Keratinocyte (primary cell): Measurements from ENCODE around the gene ZNF443. TPM values are rescaled to one million over a fixed set of nuclear protein-coding genes. Genes with fewer than 3 reads are reported as not detected.
"Not testable (repeated sequence)": the region's sequence is repeated elsewhere in the genome, so short reads cannot be mapped to it uniquely, and the experiment has no call there.

Experiments
- DNase-seq: peaks from one replicate; pipeline ENCODE4 v3.0.0-alpha.2; 2011; ENCODE audit warnings: low read depth, missing footprints, low spot score
- FAIRE-seq: peaks from 2 replicates; lab custom pipeline; 2011; peaks lifted over from hg19 to GRCh38; lab: Jason Lieb, UNC
- H2AFZ ChIP-seq: 2 replicates; pipeline ENCODE4 v1.6.0; 2012; ENCODE audit warnings: low read length, control low read depth, inconsistent platforms; ENCODE audit not compliant: control insufficient read depth
- H3K27ac ChIP-seq: 2 replicates; pipeline ENCODE4 v1.5.1; 2011; ENCODE audit warnings: low read length; ENCODE audit not compliant: control insufficient read depth, insufficient read depth
- H3K27me3 ChIP-seq: 3 replicates; pipeline ENCODE4 v1.6.0; 2011; ENCODE audit warnings: low read length; ENCODE audit not compliant: control insufficient read depth, insufficient read depth; ENCODE audit errors: extremely low read depth
- H3K36me3 ChIP-seq, 2 experiments: 2 replicates in 1 of 2; 3 replicates in 1 of 2; pipeline ENCODE4 v1.5.1; 2011; ENCODE audit warnings: low read length in 2 of 2, mild to moderate bottlenecking in 1 of 2; ENCODE audit not compliant: control insufficient read depth in 2 of 2, insufficient read depth in 2 of 2; ENCODE audit errors: extremely low read depth in 1 of 2
- H3K4me1 ChIP-seq: 3 replicates; pipeline ENCODE4 v1.5.1; 2011; ENCODE audit warnings: low read length; ENCODE audit not compliant: control insufficient read depth, insufficient read depth; ENCODE audit errors: extremely low read depth
- H3K4me2 ChIP-seq: 3 replicates; pipeline ENCODE4 v1.6.0; 2011; ENCODE audit warnings: low read depth, low read length; ENCODE audit not compliant: control insufficient read depth, insufficient read depth; ENCODE audit errors: extremely low read depth
- H3K4me3 ChIP-seq, 3 experiments: fragments of 200-600 bp in 1 of 3; sonication (generic) in 1 of 3; 2 replicates in 2 of 3; 3 replicates in 1 of 3; pipeline ENCODE4 v1.5.1; 2011 to 2016; ENCODE audit warnings: low read length in 3 of 3, mild to moderate bottlenecking in 3 of 3, control low read depth in 2 of 3, inconsistent platforms in 1 of 3, low read depth in 1 of 3, mixed read lengths in 1 of 3, mixed run types in 1 of 3, moderate library complexity in 1 of 3; ENCODE audit not compliant: control insufficient read depth in 2 of 3, insufficient read depth in 2 of 3; ENCODE audit errors: extremely low read depth in 1 of 3
- H3K79me2 ChIP-seq: 2 replicates; pipeline ENCODE4 v1.6.0; 2012; ENCODE audit warnings: low read length; ENCODE audit not compliant: control insufficient read depth, insufficient read depth
- H3K9ac ChIP-seq: 3 replicates; pipeline ENCODE4 v1.6.0; 2011; ENCODE audit warnings: low read length; ENCODE audit not compliant: control insufficient read depth, insufficient read depth; ENCODE audit errors: extremely low read depth
- H3K9me1 ChIP-seq: 3 replicates; pipeline ENCODE4 v1.6.0; 2011; ENCODE audit warnings: low read length; ENCODE audit not compliant: control insufficient read depth, insufficient read depth; ENCODE audit errors: extremely low read depth
- H3K9me3 ChIP-seq: 2 replicates; pipeline ENCODE4 v1.5.1; 2012; ENCODE audit warnings: low read depth, low read length; ENCODE audit not compliant: control insufficient read depth
- H4K20me1 ChIP-seq: 3 replicates; pipeline ENCODE4 v1.6.0; 2011; ENCODE audit warnings: low read length; ENCODE audit not compliant: control insufficient read depth, insufficient read depth; ENCODE audit errors: extremely low read depth
- CTCF ChIP-seq, 3 experiments: IDR thresholded peaks in 1 of 3; conservative IDR thresholded peaks in 1 of 3; optimal IDR thresholded peaks in 1 of 3; 2 replicates in 2 of 3; 3 replicates in 1 of 3; pipeline versions ENCODE3 to v1.5.1; 2011; ENCODE audit warnings: low read length in 3 of 3, mild to moderate bottlenecking in 3 of 3, moderate library complexity in 2 of 3, control low read depth in 1 of 3, inconsistent platforms in 1 of 3; ENCODE audit not compliant: insufficient read depth in 2 of 3; ENCODE audit errors: extremely low read depth in 1 of 3
- EZH2 ChIP-seq: IDR thresholded peaks from one replicate; pipeline ENCODE4 v1.6.1; 2012; ENCODE audit warnings: inconsistent platforms, mild to moderate bottlenecking, low read length, moderate library complexity
- dilution Hi-C: fragments of 300-500 bp; cut with MboI; formaldehyde crosslinking; loops from one replicate; pipeline ENCODE4 v1.7.0; 2020; ENCODE audit warnings: low sequenced_read_pairs; ENCODE audit not compliant: extremely low pct_ligation_motif_present
- polyA plus RNA-seq, 5 experiments: library from polyadenylated mRNA; depleted of rRNA in 3 of 5; stranded (reverse) in 3 of 5; stranded (forward) in 1 of 5; unstranded in 1 of 5; fragments of >200 nt; gene quantifications; 1 replicate in 1 of 5; 2 replicates in 3 of 5; 3 replicates in 1 of 5; pipeline versions ENCODE4 v1.2.1 to v1.2.3, GENCODE V29; 2011 to 2012; ENCODE audit warnings: missing spikeins in 2 of 5, low read depth in 1 of 5, low replicate concordance in 1 of 5

ZNF443 gene
- polyA plus RNA-seq, 1 donor (not counting 4 experiments of a cell fraction or from before 2014, with no cell fraction given): 3.1 TPM

DNA sequence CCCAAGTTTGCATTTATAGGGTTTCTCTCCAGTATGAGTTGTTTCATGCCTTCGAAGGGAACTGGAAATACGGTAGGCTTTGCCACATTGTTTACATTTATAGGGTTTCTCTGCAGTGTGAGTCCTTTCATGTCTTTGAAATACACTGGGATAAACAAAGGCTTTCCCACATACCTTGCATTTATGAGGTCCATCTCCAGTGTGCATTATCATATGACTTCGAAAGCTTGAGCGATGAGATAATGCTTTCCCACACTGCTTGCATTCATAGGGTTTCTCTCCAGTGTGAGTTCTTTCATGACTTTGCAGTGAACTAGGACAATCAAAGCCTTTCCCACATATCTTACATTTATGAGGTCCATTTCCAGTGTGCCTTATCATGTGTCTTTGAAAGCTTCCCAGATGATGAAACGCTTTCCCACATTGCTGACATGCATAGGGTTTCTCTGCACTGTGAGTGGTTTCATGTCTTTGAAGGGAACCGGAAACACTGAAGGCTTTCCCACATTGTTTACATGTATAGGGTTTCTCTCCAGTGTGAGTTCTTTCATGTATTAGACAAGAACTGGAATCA is 10.0 kb downstream of the ZNF443 start:
- FAIRE-seq, H3K27me3 ChIP-seq, H3K4me3 ChIP-seq, dilution Hi-C loops, H3K4me2 ChIP-seq, H3K4me1 ChIP-seq, H3K9ac ChIP-seq, H3K27ac ChIP-seq, H3K9me1 ChIP-seq, H2AFZ ChIP-seq, DNase-seq, H4K20me1 ChIP-seq, H3K36me3 ChIP-seq, H3K79me2 ChIP-seq: not testable (repeated sequence)
- H3K9me3 ChIP-seq: peaks cover 20% of the 10 kb centered on the region

DNA sequence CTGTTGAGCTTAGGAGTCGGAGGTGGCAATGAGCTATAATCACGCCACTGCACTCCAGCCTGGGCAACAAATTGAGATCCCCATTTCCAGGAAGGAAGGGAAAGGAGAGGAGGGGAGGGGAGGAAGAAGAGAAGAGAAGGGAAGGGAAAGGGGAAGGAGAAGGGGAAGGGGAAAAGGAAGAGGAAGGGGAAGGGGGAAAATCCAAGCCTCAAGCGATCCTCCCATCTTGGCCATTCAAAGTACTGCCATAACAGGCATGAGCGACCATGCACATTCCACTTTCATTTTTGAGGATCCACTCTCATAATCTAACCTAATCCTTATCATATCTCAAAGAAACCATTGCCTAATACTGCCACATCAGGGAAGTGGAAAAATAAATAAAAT is 14.9 kb downstream of the ZNF443 start:
- H3K27ac ChIP-seq: no peak overlapping the region
- no peak overlapping the region for H3K4me2 ChIP-seq
- peaks cover 0 to 3% of the 10 kb centered on the region in 2 experiments for H3K36me3 ChIP-seq
- H3K9me3 ChIP-seq: peaks cover 19% of the 10 kb centered on the region
- DNase-seq (no peak), FAIRE-seq (no peak)
- TF ChIP-seq CTCF (optimal IDR thresholded peaks at IDR 0.05 in 1 of 3, IDR thresholded peaks at IDR 0.05 in 1 of 3, conservative IDR thresholded peaks at IDR 0.05 in 1 of 3; ENCODE audit: extremely low read depth in 1 of 3, insufficient read depth in 2 of 3, low read length in 3 of 3) (no peak), EZH2 (no peak)
- H3K79me2 ChIP-seq: no peaks in the 10 kb centered on the region
- H4K20me1 ChIP-seq: no peaks in the 10 kb centered on the region
- no peaks in the 10 kb centered on the region for H3K4me1 ChIP-seq
- no peak overlapping the region for H2AFZ ChIP-seq
- H3K27me3 ChIP-seq: no peaks in the 10 kb centered on the region
- no peak overlapping the region for H3K4me3 ChIP-seq
- H3K9me1 ChIP-seq: peaks cover 3% of the 10 kb centered on the region
- dilution Hi-C loops: no loop called here
- no peak overlapping the region for H3K9ac ChIP-seq
